ENCODE data around the gene MAP3K12. TPM values are rescaled to one million over a fixed set of nuclear protein-coding genes. Genes with fewer than 3 reads are reported as not detected.

MAP3K12 gene
- total and polyA plus RNA-seq, 4 donors: 3.6 to 68.4 (median 32.8) TPM

DNA sequence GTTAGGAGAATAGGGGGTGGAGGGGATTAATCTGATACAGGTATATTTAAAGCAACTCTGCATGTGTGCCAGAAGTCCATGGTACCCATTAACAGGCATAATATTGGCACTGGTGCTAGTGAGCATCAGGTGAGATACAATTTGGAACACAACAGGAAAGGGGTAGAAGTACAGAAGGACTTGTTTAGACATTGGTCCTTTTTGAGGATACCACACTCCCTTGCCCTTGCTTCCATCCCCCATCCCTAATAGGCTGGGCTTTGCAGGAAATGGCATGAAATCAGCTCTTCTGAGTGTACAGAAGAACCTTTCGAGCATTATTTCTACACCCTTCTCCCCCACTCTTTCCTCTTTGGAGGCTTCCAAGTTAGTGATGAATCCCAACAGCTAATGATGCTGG, 31.0 kb downstream of the MAP3K12 start:
- Histone ChIP-seq H3K27me3 (ENCODE audit: control insufficient read depth in 1 of 2, insufficient read depth in 2 of 2, low read length in 1 of 2) (no peaks in the 10 kb centered on the region), H3K36me3 (ENCODE audit: control insufficient read depth in 1 of 2, insufficient read depth in 2 of 2, low read length in 1 of 2) (peaks cover 11 to 33% of the 10 kb centered on the region in 2 donors), H3K27ac (ENCODE audit: low read depth in 1 of 2, low read length in 2 of 2) (no peak overlapping the region), H3K4me1 (ENCODE audit: control insufficient read depth in 1 of 2, insufficient read depth in 2 of 2, low read length in 2 of 2) (no peaks in the 10 kb centered on the region), H3K9me3 (ENCODE audit: control insufficient read depth, low read length) (no peaks in the 10 kb centered on the region), H3K4me3 (ENCODE audit: low read length in 2 of 2) (no peak overlapping the region)
- no peak for ATAC-seq (ENCODE audit: low FRiP score)
- no peak for DNase-seq
- WGBS, 2 donors: 62 to 67% methylated on average over 1 of the region's 1 CpG
- intact Hi-C loops (cut with DNase I): no loop called here

DNA sequence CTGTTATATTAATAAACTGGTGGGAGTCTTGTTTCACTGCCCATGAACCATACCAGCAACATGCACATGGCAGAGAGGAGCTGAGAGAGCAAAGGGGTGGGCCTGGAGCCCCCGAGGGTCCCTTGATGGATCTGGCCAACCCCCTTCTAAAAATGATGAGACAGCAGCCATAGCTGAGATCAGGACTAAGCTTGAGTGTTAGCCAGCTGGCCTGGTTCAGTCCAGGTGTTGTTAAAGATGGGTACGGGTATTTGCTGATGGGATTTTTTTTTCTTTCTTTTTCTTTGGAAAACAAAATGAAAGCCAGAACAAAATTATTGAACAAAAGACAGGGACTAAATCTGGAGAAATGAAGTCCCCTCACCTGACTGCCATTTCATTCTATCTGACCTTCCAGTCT, 31.4 kb downstream of the MAP3K12 start:
- H3K36me3 ChIP-seq (ENCODE audit: control insufficient read depth in 1 of 2, insufficient read depth in 2 of 2, low read length in 1 of 2): peaks cover 11 to 33% of the 10 kb centered on the region in 2 donors
- ATAC-seq (ENCODE audit: low FRiP score) (no peak), DNase-seq (no peak)
- intact Hi-C loops (cut with DNase I): no loop called here
- H3K27me3 ChIP-seq (ENCODE audit: control insufficient read depth in 1 of 2, insufficient read depth in 2 of 2, low read length in 1 of 2): no peaks in the 10 kb centered on the region
- 69 to 80% methylated on average over 2 of the region's 2 CpGs for WGBS, 2 donors
- H3K4me3 ChIP-seq (ENCODE audit: low read length in 2 of 2): no peak overlapping the region
- H3K27ac ChIP-seq (ENCODE audit: low read depth in 1 of 2, low read length in 2 of 2): no peak overlapping the region
- H3K9me3 ChIP-seq (ENCODE audit: control insufficient read depth, low read length): no peaks in the 10 kb centered on the region
- no peaks in the 10 kb centered on the region for H3K4me1 ChIP-seq (ENCODE audit: control insufficient read depth in 1 of 2, insufficient read depth in 2 of 2, low read length in 2 of 2)

DNA sequence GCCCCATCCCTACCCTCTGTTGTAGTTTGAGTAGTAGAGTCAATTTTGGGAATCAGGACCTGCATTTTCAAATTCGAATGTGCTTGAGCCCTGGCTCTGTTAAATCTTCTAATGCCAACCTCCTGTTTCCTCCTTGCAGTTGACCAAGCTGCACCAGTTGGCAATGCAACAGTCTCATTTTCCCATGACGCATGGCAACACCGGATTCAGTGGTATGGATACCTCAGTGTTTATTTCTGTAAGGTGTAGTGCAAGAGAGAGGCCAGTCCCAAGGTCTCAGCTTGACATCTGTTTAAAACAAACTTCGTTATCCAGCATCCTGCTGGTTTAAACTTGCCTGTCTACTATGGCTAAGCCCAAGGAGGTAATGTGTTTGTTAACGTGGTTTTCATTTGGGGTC, 32.2 kb downstream of the MAP3K12 start:
- DNase-seq: no peak
- no peak overlapping the region for H3K27ac ChIP-seq (ENCODE audit: low read depth in 1 of 2, low read length in 2 of 2)
- intact Hi-C loops (cut with DNase I): no loop called here
- no peak overlapping the region for H3K4me3 ChIP-seq (ENCODE audit: low read length in 2 of 2)
- 63 to 71% methylated on average over 5 of the region's 5 CpGs for WGBS, 2 donors
- peaks cover 11 to 34% of the 10 kb centered on the region in 2 donors for H3K36me3 ChIP-seq (ENCODE audit: control insufficient read depth in 1 of 2, insufficient read depth in 2 of 2, low read length in 1 of 2)
- H3K9me3 ChIP-seq (ENCODE audit: control insufficient read depth, low read length): no peaks in the 10 kb centered on the region
- H3K27me3 ChIP-seq (ENCODE audit: control insufficient read depth in 1 of 2, insufficient read depth in 2 of 2, low read length in 1 of 2): no peaks in the 10 kb centered on the region
- H3K4me1 ChIP-seq (ENCODE audit: control insufficient read depth in 1 of 2, insufficient read depth in 2 of 2, low read length in 2 of 2): no peaks in the 10 kb centered on the region
- ATAC-seq (ENCODE audit: low FRiP score): no peak

DNA sequence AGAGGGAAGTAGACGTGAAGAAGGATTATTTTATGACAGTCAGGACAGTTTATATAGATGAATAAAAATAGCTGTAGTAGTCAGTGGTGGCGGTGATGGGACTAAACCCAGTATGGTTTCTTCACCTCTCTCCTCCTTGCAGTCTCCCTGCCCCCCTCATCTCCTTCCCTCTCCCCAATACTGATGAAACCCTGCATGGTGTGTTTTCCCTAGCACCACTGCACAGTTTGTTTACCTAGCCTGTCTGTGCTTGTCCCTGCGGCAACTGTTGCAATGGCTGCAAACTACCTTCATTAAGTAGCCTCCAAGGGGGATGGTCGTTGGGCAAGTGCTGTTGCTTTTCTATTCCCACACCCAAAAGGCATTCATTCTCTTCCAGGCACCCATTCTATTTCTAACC, 32.6 kb downstream of the MAP3K12 start:
- ATAC-seq (ENCODE audit: low FRiP score) (no peak), DNase-seq (no peak)
- Histone ChIP-seq H3K4me3 (ENCODE audit: low read length in 2 of 2) (no peak overlapping the region), H3K27ac (ENCODE audit: low read depth in 1 of 2, low read length in 2 of 2) (no peak overlapping the region), H3K27me3 (ENCODE audit: control insufficient read depth in 1 of 2, insufficient read depth in 2 of 2, low read length in 1 of 2) (no peaks in the 10 kb centered on the region), H3K9me3 (ENCODE audit: control insufficient read depth, low read length) (no peaks in the 10 kb centered on the region), H3K4me1 (ENCODE audit: control insufficient read depth in 1 of 2, insufficient read depth in 2 of 2, low read length in 2 of 2) (no peaks in the 10 kb centered on the region), H3K36me3 (ENCODE audit: control insufficient read depth in 1 of 2, insufficient read depth in 2 of 2, low read length in 1 of 2) (peaks cover 11 to 30% of the 10 kb centered on the region in 2 donors)
- intact Hi-C loops (cut with DNase I): no loop called here
- 64 to 66% methylated on average over 4 of the region's 4 CpGs for WGBS, 2 donors

DNA sequence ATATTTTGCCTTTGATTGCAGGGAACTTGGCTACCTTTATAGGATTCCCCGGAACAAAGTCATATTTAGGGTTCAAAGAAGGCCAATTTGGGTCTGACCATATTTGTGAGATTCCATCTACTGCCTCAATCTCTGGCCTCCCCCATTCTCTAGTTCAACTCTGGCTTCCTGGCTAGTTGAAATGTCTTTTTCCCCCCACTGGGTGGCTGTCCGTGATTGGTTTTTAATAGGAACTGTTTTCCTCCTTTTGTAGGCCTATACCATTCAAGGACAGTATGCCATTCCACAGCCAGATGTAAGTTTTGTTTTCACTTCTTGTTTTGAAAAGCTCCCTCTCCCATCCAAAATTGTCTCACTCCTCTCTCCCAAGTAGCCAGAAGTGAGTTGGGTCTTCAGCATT, 33.6 kb downstream of the MAP3K12 start:
- no peak for ATAC-seq (ENCODE audit: low FRiP score)
- Histone ChIP-seq H3K27me3 (ENCODE audit: control insufficient read depth in 1 of 2, insufficient read depth in 2 of 2, low read length in 1 of 2) (no peaks in the 10 kb centered on the region), H3K4me1 (ENCODE audit: control insufficient read depth in 1 of 2, insufficient read depth in 2 of 2, low read length in 2 of 2) (no peaks in the 10 kb centered on the region), H3K4me3 (ENCODE audit: low read length in 2 of 2) (no peak overlapping the region), H3K36me3 (ENCODE audit: control insufficient read depth in 1 of 2, insufficient read depth in 2 of 2, low read length in 1 of 2) (peaks cover 14 to 30% of the 10 kb centered on the region in 2 donors), H3K9me3 (ENCODE audit: control insufficient read depth, low read length) (no peaks in the 10 kb centered on the region), H3K27ac (ENCODE audit: low read depth in 1 of 2, low read length in 2 of 2) (no peak overlapping the region)
- 48 to 51% methylated on average over 2 of the region's 2 CpGs for WGBS, 2 donors
- no peak for DNase-seq
- intact Hi-C loops (cut with DNase I): no loop called here

DNA sequence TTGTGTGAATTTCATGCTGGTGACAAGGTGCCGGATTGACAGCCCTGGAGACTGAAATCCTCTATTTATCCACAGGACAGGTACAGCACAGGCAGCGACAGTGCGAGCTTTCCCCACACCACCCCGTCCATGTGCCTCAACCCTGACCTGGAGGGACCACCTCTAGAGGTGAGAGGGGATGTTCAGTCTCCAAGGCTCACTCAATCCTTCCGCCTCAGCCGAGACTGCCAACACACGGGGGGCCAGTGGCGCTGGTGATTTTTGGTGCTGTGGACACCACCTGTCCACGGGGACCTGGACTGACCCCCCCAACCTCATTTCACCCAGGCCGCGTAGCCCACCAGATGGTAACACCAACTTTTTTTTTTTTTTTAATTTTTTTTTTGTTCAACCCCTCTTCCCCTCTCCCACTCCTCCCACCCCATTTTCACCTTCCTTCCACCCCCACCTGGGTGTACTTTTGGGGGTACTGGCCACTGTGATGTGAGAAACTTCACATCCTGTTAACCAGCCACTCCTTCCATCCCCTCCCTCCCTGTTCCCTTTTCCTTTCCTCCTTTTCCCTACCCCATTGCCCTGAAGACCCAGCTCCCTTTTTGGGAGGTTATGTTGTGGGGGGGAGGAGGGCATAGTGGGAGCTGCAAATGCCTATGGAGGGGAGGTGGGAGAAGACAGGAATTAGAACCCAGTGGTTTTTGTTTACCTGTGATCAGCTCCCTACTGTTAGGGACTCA, 34.4 kb downstream of the MAP3K12 start:
- intact Hi-C loops (cut with DNase I): no loop called here
- DNase-seq: no peak
- Histone ChIP-seq H3K4me1 (ENCODE audit: control insufficient read depth in 1 of 2, insufficient read depth in 2 of 2, low read length in 2 of 2) (no peaks in the 10 kb centered on the region), H3K4me3 (ENCODE audit: low read length in 2 of 2) (no peak overlapping the region), H3K27ac (ENCODE audit: low read depth in 1 of 2, low read length in 2 of 2) (no peak overlapping the region), H3K36me3 (ENCODE audit: control insufficient read depth in 1 of 2, insufficient read depth in 2 of 2, low read length in 1 of 2) (peaks cover 14 to 30% of the 10 kb centered on the region in 2 donors), H3K9me3 (ENCODE audit: control insufficient read depth, low read length) (no peaks in the 10 kb centered on the region), H3K27me3 (ENCODE audit: control insufficient read depth in 1 of 2, insufficient read depth in 2 of 2, low read length in 1 of 2) (no peaks in the 10 kb centered on the region)
- 84 to 87% methylated on average over 11 of the region's 11 CpGs for WGBS, 2 donors
- ATAC-seq (ENCODE audit: low FRiP score): no peak

DNA sequence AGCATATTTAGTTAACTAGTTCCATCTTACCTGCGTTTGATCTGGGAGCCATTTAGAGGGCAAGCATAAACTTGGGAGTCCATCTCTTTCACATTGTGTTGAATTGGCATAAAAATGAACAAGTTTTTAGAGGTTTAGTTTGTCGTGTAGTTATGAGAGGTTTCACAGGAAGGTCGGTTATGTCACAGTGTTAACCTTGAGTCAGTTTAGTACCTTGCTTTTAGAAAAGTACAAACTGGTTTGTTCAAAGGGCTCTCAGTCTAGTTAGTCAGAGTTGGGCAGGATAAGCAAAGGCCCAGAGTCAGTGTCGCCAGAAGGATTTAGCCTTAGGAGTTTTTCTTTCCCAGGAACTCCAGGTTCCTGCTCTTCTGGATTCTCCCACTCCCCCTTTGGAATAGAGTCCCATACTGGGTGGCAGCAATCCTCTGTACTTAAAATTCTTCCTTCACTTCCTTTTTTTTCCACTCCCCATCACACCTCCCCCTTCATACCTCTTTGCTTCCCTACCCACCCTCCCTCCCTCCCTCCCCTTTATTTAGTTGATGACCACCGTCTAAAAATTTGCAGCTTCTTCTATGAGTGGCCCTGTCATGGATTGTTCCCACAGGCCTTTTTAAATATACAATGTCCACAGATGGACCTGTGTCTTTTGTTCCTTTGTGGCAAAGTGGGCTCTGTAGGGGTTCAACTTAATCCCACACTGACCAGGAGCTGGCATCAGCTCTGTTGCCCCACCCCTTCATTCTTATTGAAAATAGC, 35.3 kb downstream of the MAP3K12 start:
- H3K4me3 ChIP-seq (ENCODE audit: low read length in 2 of 2): no peak overlapping the region
- no peaks in the 10 kb centered on the region for H3K4me1 ChIP-seq (ENCODE audit: control insufficient read depth in 1 of 2, insufficient read depth in 2 of 2, low read length in 2 of 2)
- no peak overlapping the region for H3K27ac ChIP-seq (ENCODE audit: low read depth in 1 of 2, low read length in 2 of 2)
- DNase-seq (no peak), ATAC-seq (ENCODE audit: low FRiP score) (no peak)
- intact Hi-C loops (cut with DNase I): no loop called here
- H3K27me3 ChIP-seq (ENCODE audit: control insufficient read depth in 1 of 2, insufficient read depth in 2 of 2, low read length in 1 of 2): no peaks in the 10 kb centered on the region
- 49 to 53% methylated on average over 5 of the region's 5 CpGs for WGBS, 2 donors
- peaks cover 16 to 30% of the 10 kb centered on the region in 2 donors for H3K36me3 ChIP-seq (ENCODE audit: control insufficient read depth in 1 of 2, insufficient read depth in 2 of 2, low read length in 1 of 2)
- H3K9me3 ChIP-seq (ENCODE audit: control insufficient read depth, low read length): no peaks in the 10 kb centered on the region

DNA sequence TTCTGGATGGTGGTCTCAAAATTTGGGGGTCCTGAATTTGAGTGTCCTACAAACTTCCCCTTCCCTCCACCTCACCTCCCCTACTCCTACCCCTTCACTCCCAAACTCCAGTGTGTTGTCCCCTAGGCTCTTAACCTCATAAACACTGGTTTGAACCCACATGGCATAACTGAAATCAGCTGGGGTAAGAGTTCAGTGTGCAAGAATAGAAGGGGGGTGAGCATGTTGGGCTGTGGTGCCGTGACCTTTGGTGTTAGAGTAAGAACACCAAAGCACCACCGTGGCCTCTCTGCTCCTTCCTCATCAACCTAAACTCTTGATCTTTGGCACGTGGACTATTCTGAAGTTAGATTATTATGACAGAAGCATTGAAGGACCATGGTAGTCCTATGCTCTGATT, 36.3 kb downstream of the MAP3K12 start:
- Histone ChIP-seq H3K4me1 (ENCODE audit: control insufficient read depth in 1 of 2, insufficient read depth in 2 of 2, low read length in 2 of 2) (no peaks in the 10 kb centered on the region), H3K9me3 (ENCODE audit: control insufficient read depth, low read length) (no peaks in the 10 kb centered on the region), H3K27ac (ENCODE audit: low read depth in 1 of 2, low read length in 2 of 2) (no peak overlapping the region), H3K4me3 (ENCODE audit: low read length in 2 of 2) (no peak overlapping the region), H3K36me3 (ENCODE audit: control insufficient read depth in 1 of 2, insufficient read depth in 2 of 2, low read length in 1 of 2) (peaks cover 14 to 30% of the 10 kb centered on the region in 2 donors), H3K27me3 (ENCODE audit: control insufficient read depth in 1 of 2, insufficient read depth in 2 of 2, low read length in 1 of 2) (no peaks in the 10 kb centered on the region)
- intact Hi-C loops (cut with DNase I): no loop called here
- WGBS, 2 donors: 62 to 68% methylated on average over 3 of the region's 3 CpGs
- DNase-seq (no peak), ATAC-seq (ENCODE audit: low FRiP score) (no peak)

DNA sequence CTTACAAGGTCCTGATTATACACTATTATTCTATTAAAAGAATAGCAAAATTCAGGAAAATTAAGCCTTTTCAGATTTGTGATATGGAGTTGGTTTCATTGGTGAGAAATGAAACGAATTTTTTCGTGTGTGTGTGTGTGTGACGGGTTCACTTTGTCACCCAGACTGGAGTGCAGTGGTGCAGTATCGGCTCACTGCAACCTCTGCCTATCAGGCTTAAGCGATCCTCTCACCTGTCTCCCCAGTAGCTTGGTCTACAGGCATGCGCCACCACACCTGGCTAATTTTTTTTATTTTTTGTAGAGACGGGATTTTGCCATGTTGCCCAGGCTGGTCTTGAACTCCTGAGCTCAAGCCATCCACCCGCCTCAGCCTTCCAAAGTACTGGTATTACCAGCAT, 37.7 kb downstream of the MAP3K12 start:
- Histone ChIP-seq H3K9me3 (ENCODE audit: control insufficient read depth, low read length) (no peaks in the 10 kb centered on the region), H3K4me3 (ENCODE audit: low read length in 2 of 2) (no peak overlapping the region), H3K36me3 (ENCODE audit: control insufficient read depth in 1 of 2, insufficient read depth in 2 of 2, low read length in 1 of 2) (peaks cover 19 to 23% of the 10 kb centered on the region in 2 donors), H3K4me1 (ENCODE audit: control insufficient read depth in 1 of 2, insufficient read depth in 2 of 2, low read length in 2 of 2) (no peaks in the 10 kb centered on the region), H3K27ac (ENCODE audit: low read depth in 1 of 2, low read length in 2 of 2) (no peak overlapping the region), H3K27me3 (ENCODE audit: control insufficient read depth in 1 of 2, insufficient read depth in 2 of 2, low read length in 1 of 2) (no peaks in the 10 kb centered on the region)
- WGBS, 2 donors: 77 to 78% methylated on average over 8 of the region's 8 CpGs
- intact Hi-C loops (cut with DNase I): no loop called here
- DNase-seq (no peak), ATAC-seq (ENCODE audit: low FRiP score) (no peak)

Measured in aorta (tissue), 5 donors.